Activated gamma-delta T cell treated with anti-CD3 and anti-CD28 coated beads, Interleukin-2, amount 50 U/mL, for 16 hours (primary cell): ENCODE results near the gene CCDC106.

Source experiments
- DNase-seq: peaks from one replicate; pipeline ENCODE4 v3.0.0-alpha.2; 2020; ENCODE audit warnings: low read depth

CCDC106 gene

DNA sequence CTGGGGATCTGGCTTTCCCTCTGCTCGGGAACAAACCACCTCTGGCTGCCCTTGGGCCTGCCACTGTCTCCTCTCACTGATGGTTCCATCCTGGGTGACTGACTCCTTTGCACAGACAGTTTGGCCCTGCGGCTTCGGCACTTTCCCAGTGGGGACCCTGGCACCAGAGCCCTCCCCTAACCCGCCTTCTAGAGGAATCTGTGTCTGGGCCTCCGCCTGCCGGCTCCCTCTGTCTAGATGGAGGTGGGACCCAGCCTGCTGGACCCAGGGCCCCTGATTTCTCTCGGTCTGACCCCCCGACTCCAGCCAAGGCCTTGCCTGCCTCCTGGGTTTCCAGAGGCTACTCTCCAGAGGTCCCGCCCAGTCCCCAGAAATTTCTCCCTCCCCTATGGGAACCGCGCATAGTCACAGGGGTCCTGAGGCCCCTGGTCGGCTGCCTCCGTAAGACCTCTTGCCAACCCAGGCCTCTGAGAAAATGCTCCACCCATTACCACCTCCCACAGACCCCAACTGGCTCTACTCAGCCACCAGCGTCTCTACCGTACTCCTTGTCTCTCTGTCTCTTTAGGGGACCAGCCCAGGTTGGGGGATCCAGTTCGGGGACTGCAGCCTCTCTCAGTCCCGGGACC, 2.7 kb downstream of the CCDC106 start:
- no peak for DNase-seq

DNA sequence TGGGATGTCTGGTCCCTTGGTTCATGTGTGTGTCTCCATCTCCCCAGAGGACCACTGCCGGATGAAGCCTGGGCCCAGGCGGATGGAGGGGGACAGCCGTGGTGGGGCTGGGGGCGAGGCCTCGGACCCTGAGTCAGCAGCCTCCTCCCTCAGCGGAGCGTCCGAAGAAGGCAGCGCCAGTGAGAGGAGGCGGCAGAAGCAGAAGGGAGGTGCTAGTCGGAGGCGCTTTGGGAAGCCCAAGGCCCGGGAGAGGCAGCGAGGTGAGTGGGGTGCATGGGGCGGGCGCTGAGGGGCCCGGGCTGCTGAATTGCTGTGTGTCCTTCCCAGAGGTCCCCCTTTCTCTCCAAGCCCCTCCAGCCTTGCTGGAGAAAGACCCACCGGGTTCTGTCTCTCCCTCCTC, 3.2 kb downstream of the CCDC106 start:
- DNase-seq: no peak

- DNase-seq: no peak
Observed at GRCh38 chr19:55652311-55653128, 4.5 kb downstream of the CCDC106 start.

DNA sequence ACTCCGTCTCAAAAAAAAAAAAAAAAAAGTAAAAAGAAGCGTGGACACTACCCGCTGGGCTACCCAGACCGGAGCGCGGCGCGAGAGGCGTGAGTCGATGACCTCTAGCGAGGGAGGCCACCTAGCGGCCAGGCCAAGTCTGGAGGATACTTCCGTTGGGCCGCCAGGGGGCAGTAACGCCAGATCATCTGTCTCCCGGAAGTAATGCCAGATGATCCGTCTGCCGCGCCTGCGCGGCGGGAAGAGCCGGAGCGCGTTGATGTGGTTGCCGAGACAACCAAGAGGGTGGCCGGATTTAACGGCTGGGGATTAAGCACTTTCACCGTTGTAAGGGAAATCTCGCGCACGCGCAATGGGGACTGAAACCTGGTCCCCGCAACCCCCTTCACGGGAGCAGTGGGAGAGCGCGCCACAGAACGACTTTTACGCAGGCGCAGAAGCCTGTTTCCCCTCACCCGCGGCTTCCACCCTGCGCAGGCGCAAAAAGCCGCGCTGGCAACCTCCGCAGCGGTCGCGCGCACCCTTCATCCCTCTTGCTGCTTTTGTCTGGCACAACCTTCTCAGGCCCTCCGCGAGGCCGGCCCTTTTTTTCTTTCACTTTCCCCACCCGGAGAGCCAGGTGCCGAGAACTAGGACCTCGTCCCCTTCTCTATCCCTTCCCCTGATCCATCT, 5.8 kb downstream of the CCDC106 start:
- peak; percentile 99 for DNase-seq

- peak; percentile 98 for DNase-seq
Observed at GRCh38 chr19:55654323-55654867, 6.4 kb downstream of the CCDC106 start.

- DNase-seq: peak; percentile 94
Observed at GRCh38 chr19:55654868-55655647, 7.0 kb downstream of the CCDC106 start, which contains the start of gene U2AF2. Gene U2AF2 (plus strand): TSS chr19:55655035. CDS start chr19:55655105, 70 bp downstream.

DNA sequence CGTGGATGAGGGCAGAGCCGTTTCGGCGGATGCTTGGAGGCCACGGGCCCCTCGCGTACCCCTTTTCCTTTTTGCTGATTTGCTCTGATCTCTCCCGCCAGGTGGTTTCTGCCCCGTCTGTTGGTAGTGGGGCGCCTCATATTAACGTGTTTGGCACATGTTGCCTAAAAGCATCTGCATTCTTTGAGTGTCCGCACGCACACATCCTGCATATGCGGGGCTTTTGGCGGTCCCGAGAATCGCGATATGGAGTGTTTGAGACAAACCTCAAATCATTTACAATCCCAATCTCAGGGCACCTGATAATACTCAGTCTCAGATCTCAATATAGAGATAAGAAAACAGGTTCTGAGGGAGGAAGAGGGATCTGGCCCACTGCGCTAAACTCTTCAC, 7.6 kb downstream of the CCDC106 start:
- DNase-seq: no peak

- DNase-seq: no peak
Observed at GRCh38 chr19:55656552-55656951, 8.5 kb downstream of the CCDC106 start.

- DNase-seq: no peak
Observed at GRCh38 chr19:55656988-55657747, 9.2 kb downstream of the CCDC106 start.

GRCh38 chr19:55658846-55659459, 10.9 kb downstream of the CCDC106 start:
- DNase-seq: no peak

DNA sequence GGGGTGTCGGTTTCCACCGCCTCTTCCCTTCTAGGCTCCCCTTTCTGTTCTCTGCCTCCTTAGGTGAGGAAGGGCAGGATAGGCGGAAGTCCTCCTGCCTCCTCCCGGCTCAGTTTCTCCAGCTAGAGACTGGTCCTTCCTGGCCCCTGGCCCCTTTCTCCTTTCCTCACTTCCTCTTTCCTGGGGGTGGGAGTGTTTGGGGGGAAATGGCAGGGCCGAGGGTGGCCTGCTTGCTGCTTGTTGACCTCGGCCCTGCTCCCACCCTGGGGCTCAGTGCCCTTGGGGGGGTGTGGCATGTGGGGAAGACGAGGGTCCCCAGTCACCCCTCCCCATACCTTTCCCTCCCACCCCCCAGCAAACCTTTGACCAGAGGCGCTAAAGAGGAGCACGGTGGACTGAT, 11.8 kb downstream of the CCDC106 start:
- no peak for DNase-seq

DNA sequence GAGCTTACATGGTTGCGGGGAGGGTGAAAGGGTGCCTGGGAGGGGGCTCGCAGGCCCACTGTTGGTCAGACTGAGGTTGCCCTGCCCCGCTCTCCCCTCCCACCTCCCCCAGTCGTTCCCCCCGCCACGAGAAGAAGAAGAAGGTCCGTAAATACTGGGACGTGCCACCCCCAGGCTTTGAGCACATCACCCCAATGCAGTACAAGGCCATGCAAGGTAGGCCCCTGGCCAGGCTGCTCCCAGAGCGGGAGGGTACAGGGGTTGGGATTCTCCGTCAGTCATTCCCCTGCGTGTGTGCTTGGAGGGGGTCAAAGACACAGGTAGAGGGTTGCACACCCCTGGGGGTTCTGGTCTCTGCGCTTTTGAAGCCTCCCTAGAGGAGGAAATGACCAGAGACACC, 12.4 kb downstream of the CCDC106 start:
- DNase-seq: no peak

DNA sequence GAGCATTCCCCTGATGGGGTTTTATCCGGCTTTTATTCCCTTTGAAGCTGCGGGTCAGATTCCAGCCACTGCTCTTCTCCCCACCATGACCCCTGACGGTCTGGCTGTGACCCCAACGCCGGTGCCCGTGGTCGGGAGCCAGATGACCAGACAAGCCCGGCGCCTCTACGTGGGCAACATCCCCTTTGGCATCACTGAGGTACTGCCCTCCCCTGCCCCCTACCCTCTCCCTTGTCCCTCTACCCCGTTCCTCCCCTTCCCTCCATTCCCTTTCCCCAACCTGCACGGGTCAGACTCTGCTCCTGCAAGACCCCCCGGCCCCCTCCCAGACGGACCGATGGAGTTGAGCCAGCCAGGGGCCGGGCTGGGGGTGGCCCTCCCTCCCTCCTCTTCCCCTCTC, 13.0 kb downstream of the CCDC106 start:
- no peak for DNase-seq

- no peak for DNase-seq
Observed at GRCh38 chr19:55661826-55662225, 13.8 kb downstream of the CCDC106 start.

DNA sequence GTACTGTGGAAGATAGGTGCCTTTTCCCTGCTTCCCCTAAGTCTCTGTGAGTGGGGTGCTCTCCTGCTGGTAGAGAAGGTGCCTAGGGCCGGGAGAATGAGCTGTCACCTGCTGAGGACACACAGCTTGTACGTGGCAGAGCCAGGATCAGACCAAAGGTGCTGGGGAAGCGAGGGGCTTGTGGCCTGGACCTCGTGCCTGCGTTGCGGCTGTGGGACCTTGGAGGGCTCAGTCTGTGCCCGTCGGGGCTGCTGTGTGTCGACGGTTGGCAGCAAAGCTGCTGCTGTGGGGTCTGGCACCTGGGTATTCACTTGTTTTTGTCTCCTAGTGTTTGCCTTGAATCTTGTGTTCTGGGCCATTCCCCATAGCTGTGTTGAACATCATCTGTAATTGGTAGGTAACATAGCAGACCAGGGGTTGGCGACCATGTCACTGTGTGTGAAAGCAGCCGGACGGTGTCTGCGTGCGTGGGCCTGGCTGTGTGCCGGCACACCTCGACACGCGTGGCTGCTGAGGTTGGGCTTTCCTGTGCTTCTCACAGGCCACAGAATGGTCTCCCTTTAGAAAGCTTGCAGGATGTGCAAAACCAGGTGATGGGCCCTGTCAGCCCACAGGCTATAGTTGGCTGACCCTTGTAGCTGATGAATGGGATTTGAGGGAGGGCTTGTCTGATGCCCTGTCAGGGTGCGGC, 16.0 kb downstream of the CCDC106 start:
- DNase-seq: no peak

DNA sequence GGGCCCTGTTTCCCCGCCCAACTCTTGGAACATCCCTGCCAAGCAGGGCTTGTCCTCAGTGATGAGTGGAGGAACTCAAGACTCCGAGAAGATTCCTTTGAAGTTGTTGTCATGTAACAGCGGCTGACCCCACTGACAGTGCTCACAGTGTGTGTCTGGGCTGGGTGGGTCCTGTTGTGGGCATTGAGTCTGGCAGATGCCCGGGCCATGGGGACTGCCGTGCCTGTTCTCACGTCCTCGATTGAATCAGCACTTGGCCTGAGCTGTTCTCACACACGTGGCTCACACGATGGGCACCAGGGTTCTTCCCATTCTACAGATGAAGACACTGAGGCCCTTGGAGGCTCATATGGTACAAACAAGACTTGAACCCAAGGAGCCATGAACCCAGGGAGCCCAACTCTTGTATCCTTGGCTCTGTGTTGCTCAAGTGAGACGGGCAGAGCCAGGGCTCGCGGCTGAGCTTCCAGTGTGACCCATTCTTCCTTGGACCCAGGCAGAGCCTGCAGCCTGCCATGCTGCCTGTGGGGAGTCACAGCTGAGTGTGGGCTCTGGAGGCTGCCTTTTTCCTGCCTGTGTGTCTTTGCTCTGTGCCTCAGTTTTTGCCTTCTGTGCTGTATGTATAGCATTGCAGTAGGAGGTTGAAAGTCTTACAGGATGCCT, 18.5 kb downstream of the CCDC106 start:
- DNase-seq: no peak

DNA sequence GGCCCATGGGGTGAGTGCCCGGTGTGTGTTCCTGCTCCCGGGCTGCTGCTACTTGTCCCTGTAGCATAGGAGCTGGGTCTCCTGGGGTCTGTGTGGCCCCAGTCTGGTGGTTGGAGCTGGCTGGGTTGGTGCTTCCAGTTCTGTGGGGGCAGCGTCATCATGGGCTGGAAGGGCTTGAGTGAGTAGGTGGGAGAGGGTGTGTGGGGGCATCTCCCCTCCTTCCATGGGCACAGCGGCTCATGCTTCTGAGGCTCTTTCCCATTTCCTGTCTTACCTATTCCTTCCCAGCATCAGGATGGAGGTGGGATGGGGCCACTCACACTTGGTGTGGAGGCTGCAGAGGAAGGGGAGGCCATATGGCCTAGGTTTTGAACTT, 19.0 kb downstream of the CCDC106 start:
- DNase-seq: no peak

GRCh38 chr19:55667511-55667910, 19.5 kb downstream of the CCDC106 start:
- no peak for DNase-seq

- no peak for DNase-seq
Observed at GRCh38 chr19:55667958-55668357, 19.9 kb downstream of the CCDC106 start.
